Erythroblast (primary cell): ENCODE data around the gene CITED4.

Experiments used
- GATA1 ChIP-seq: IDR thresholded peaks from 2 replicates; pipeline ENCODE4 v1.6.1; 2011; ENCODE audit warnings: low read depth, mild to moderate bottlenecking, control low read depth, low read length, moderate library complexity
- POLR2A ChIP-seq: IDR thresholded peaks from 2 replicates; pipeline ENCODE4 v1.6.1; 2011; ENCODE audit warnings: mild to moderate bottlenecking, low read length

DNA sequence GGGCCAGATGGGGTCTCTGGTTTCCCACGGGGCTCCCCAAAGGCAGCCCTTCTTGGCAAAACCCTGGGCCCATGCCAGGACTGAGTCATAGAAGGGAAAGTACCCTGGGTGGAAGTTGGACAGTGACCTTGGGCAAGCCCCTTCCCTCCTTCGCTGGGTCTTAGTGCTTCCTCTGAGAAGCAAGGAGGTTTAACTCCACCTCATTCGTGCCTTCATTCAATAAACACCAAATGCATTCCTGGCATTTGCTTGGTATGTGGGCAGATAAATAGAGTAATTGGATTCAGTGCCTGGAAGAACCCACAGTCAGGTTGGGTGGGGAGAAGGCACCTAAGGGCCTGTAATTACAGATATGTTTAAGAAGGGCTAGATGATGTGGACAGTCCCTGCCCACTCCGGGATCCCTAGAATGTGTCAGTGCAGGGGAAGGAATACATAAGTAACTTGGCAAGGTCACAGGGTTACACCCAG, 36.3 kb upstream of the CITED4 start:
- TF ChIP-seq POLR2A, result no peak
- TF ChIP-seq GATA1, result no peak
